Activated CD4-positive, alpha-beta T cell treated with anti-CD3 and anti-CD28 coated beads, Interleukin-2, amount 10 ng/mL, durations not matched to agents 24 days and 14 days (primary cell): ENCODE results near the gene SMPDL3A. TPM values are rescaled to one million over a fixed set of nuclear protein-coding genes. Genes with fewer than 3 reads are reported as not detected.

ENCODE experiments used
- DNase-seq: peaks from one replicate; pipeline ENCODE4 v3.0.0; 2022
- H3K27ac Mint-ChIP-seq: one replicate; pipeline ENCODE4 v1.8.0; 2022; ENCODE audit warnings: mild to moderate bottlenecking, mixed read lengths
- H3K27me3 Mint-ChIP-seq: one replicate; pipeline ENCODE4 v1.8.0; 2022; ENCODE audit warnings: mixed read lengths
- H3K36me3 Mint-ChIP-seq: one replicate; pipeline ENCODE4 v1.8.0; 2022; ENCODE audit warnings: low read depth, mild to moderate bottlenecking, mixed read lengths
- H3K4me1 Mint-ChIP-seq: one replicate; pipeline ENCODE4 v1.8.0; 2021; ENCODE audit warnings: mixed read lengths
- H3K4me3 Mint-ChIP-seq: one replicate; pipeline ENCODE4 v1.8.0; 2022; ENCODE audit warnings: mild to moderate bottlenecking, moderate library complexity, mixed read lengths
- H3K9me3 Mint-ChIP-seq: one replicate; pipeline ENCODE4 v1.8.0; 2021; ENCODE audit warnings: mixed read lengths
- intact Hi-C: fragments of 100-400 bp; cut with micrococcal nuclease; formaldehyde crosslinking; loops from one replicate; pipeline ENCODE4 v1.15.1; 2023
- total RNA-seq: library from RNA; stranded (reverse); gene quantifications from 2 replicates; pipeline ENCODE4 v1.2.3, GENCODE V29; 2022

SMPDL3A gene
- total RNA-seq, 1 donor from 2014 or later, result 0.42 TPM

- H3K27ac Mint-ChIP-seq, result no peak overlapping the region
- DNase-seq, result no peak
- no peaks in the 10 kb centered on the region for H3K27me3 Mint-ChIP-seq
- no peak overlapping the region for H3K4me3 Mint-ChIP-seq
- H3K36me3 Mint-ChIP-seq, result no peaks in the 10 kb centered on the region
- H3K9me3 Mint-ChIP-seq, result no peaks in the 10 kb centered on the region
- H3K4me1 Mint-ChIP-seq, result peaks cover 1% of the 10 kb centered on the region
- intact Hi-C loops, result no loop called here
Measured at GRCh38 chr6:122803171-122803661, 14.2 kb downstream of the SMPDL3A start.

- Mint-ChIP-seq H3K9me3 (no peaks in the 10 kb centered on the region), H3K36me3 (no peaks in the 10 kb centered on the region), H3K27ac (no peak overlapping the region), H3K27me3 (no peaks in the 10 kb centered on the region), H3K4me3 (no peak overlapping the region), H3K4me1 (no peaks in the 10 kb centered on the region)
- DNase-seq, result no peak
- intact Hi-C loops, result no loop called here
Measured at GRCh38 chr6:122804962-122805485, 16.0 kb downstream of the SMPDL3A start.

GRCh38 chr6:122806291-122806690 is 17.2 kb downstream of the SMPDL3A start:
- DNase-seq, result no peak

GRCh38 chr6:122808121-122808885 is 19.2 kb downstream of the SMPDL3A start:
- H3K4me3 Mint-ChIP-seq, result no peak overlapping the region
- intact Hi-C loops, result no loop called here
- H3K36me3 Mint-ChIP-seq, result no peaks in the 10 kb centered on the region
- H3K27me3 Mint-ChIP-seq, result peaks cover under 1% of the 10 kb centered on the region
- DNase-seq, result no peak
- no peaks in the 10 kb centered on the region for H3K9me3 Mint-ChIP-seq
- no peak overlapping the region for H3K27ac Mint-ChIP-seq
- H3K4me1 Mint-ChIP-seq, result no peaks in the 10 kb centered on the region

More at GRCh38 chr6:122806291-122806690, 17.2 kb downstream of the SMPDL3A start:
- H3K9me3 Mint-ChIP-seq, result no peaks in the 10 kb centered on the region
- no peak overlapping the region for H3K4me3 Mint-ChIP-seq
- H3K27me3 Mint-ChIP-seq, result no peaks in the 10 kb centered on the region
- no peak overlapping the region for H3K27ac Mint-ChIP-seq
- no peaks in the 10 kb centered on the region for H3K4me1 Mint-ChIP-seq
- no peaks in the 10 kb centered on the region for H3K36me3 Mint-ChIP-seq
- intact Hi-C loops, result no loop called here

GRCh38 chr6:122809001-122809400 is 19.9 kb downstream of the SMPDL3A start:
- no peak for DNase-seq
- H3K36me3 Mint-ChIP-seq, result no peaks in the 10 kb centered on the region
- no peaks in the 10 kb centered on the region for H3K9me3 Mint-ChIP-seq
- H3K4me3 Mint-ChIP-seq, result no peak overlapping the region
- no peak overlapping the region for H3K27ac Mint-ChIP-seq
- intact Hi-C loops, result no loop called here
- peaks cover 2% of the 10 kb centered on the region for H3K27me3 Mint-ChIP-seq
- H3K4me1 Mint-ChIP-seq, result no peaks in the 10 kb centered on the region

GRCh38 chr6:122809691-122810090 is 20.6 kb downstream of the SMPDL3A start:
- DNase-seq, result no peak
- Mint-ChIP-seq H3K27ac (no peak overlapping the region), H3K4me3 (no peak overlapping the region), H3K9me3 (no peaks in the 10 kb centered on the region), H3K36me3 (no peaks in the 10 kb centered on the region), H3K4me1 (no peaks in the 10 kb centered on the region), H3K27me3 (peaks cover 2% of the 10 kb centered on the region)
- intact Hi-C loops, result no loop called here

GRCh38 chr6:122810189-122810588 is 21.1 kb downstream of the SMPDL3A start:
- H3K27ac Mint-ChIP-seq, result no peak overlapping the region
- H3K4me3 Mint-ChIP-seq, result no peak overlapping the region
- no peak for DNase-seq
- no peaks in the 10 kb centered on the region for H3K9me3 Mint-ChIP-seq
- intact Hi-C loops, result no loop called here
- peaks cover 2% of the 10 kb centered on the region for H3K27me3 Mint-ChIP-seq
- H3K36me3 Mint-ChIP-seq, result no peaks in the 10 kb centered on the region
- no peaks in the 10 kb centered on the region for H3K4me1 Mint-ChIP-seq

GRCh38 chr6:122817358-122817757 is 28.3 kb downstream of the SMPDL3A start:
- H3K4me1 Mint-ChIP-seq, result no peaks in the 10 kb centered on the region
- intact Hi-C loops, result no loop called here
- no peaks in the 10 kb centered on the region for H3K36me3 Mint-ChIP-seq
- no peak for DNase-seq
- H3K27me3 Mint-ChIP-seq, result peaks cover 7% of the 10 kb centered on the region
- no peak overlapping the region for H3K4me3 Mint-ChIP-seq
- no peaks in the 10 kb centered on the region for H3K9me3 Mint-ChIP-seq
- no peak overlapping the region for H3K27ac Mint-ChIP-seq

GRCh38 chr6:122817766-122818165 is 28.7 kb downstream of the SMPDL3A start:
- Mint-ChIP-seq H3K4me1 (no peaks in the 10 kb centered on the region), H3K9me3 (no peaks in the 10 kb centered on the region), H3K4me3 (no peak overlapping the region), H3K27me3 (peaks cover 7% of the 10 kb centered on the region), H3K27ac (no peak overlapping the region), H3K36me3 (no peaks in the 10 kb centered on the region)
- intact Hi-C loops, result no loop called here
- DNase-seq, result no peak

GRCh38 chr6:122818866-122819265 is 29.8 kb downstream of the SMPDL3A start:
- Mint-ChIP-seq H3K4me1 (no peaks in the 10 kb centered on the region), H3K27ac (no peak overlapping the region), H3K9me3 (no peaks in the 10 kb centered on the region), H3K27me3 (peaks cover 5% of the 10 kb centered on the region), H3K36me3 (no peaks in the 10 kb centered on the region), H3K4me3 (no peak overlapping the region)
- no peak for DNase-seq
- intact Hi-C loops, result no loop called here

GRCh38 chr6:122821095-122821494 is 32.0 kb downstream of the SMPDL3A start:
- intact Hi-C loops, result no loop called here
- no peak overlapping the region for H3K27ac Mint-ChIP-seq
- H3K36me3 Mint-ChIP-seq, result no peaks in the 10 kb centered on the region
- no peak for DNase-seq
- H3K27me3 Mint-ChIP-seq, result peaks cover 6% of the 10 kb centered on the region
- H3K4me1 Mint-ChIP-seq, result no peaks in the 10 kb centered on the region
- H3K9me3 Mint-ChIP-seq, result no peaks in the 10 kb centered on the region
- no peak overlapping the region for H3K4me3 Mint-ChIP-seq

- DNase-seq, result no peak
- intact Hi-C loops, result no loop called here
- no peak overlapping the region for H3K4me3 Mint-ChIP-seq
- peaks cover 4% of the 10 kb centered on the region for H3K27me3 Mint-ChIP-seq
- no peaks in the 10 kb centered on the region for H3K4me1 Mint-ChIP-seq
- H3K27ac Mint-ChIP-seq, result no peak overlapping the region
- H3K9me3 Mint-ChIP-seq, result no peaks in the 10 kb centered on the region
- H3K36me3 Mint-ChIP-seq, result no peaks in the 10 kb centered on the region
Measured at GRCh38 chr6:122825163-122825562, 36.1 kb downstream of the SMPDL3A start.

GRCh38 chr6:122829456-122829855 is 40.4 kb downstream of the SMPDL3A start:
- no peak for DNase-seq
- Mint-ChIP-seq H3K4me3 (no peak overlapping the region), H3K27ac (no peak overlapping the region), H3K9me3 (no peaks in the 10 kb centered on the region), H3K36me3 (no peaks in the 10 kb centered on the region), H3K27me3 (peaks cover 8% of the 10 kb centered on the region), H3K4me1 (no peaks in the 10 kb centered on the region)
- intact Hi-C loops, result no loop called here

- no peaks in the 10 kb centered on the region for H3K4me1 Mint-ChIP-seq
- no peak overlapping the region for H3K27ac Mint-ChIP-seq
- H3K4me3 Mint-ChIP-seq, result no peak overlapping the region
- H3K9me3 Mint-ChIP-seq, result no peaks in the 10 kb centered on the region
- peaks cover 10% of the 10 kb centered on the region for H3K27me3 Mint-ChIP-seq
- intact Hi-C loops, result no loop called here
- no peaks in the 10 kb centered on the region for H3K36me3 Mint-ChIP-seq
- peak; percentile 31 for DNase-seq
Measured at GRCh38 chr6:122831511-122831910, 42.5 kb downstream of the SMPDL3A start.
